WTC11 (cell line): ENCODE data around the gene CST3. TPM values are rescaled to one million over a fixed set of nuclear protein-coding genes. Genes with fewer than 3 reads are reported as not detected.

Experiments
- ARID4B ChIP-seq: sonication (generic); formaldehyde crosslinking; IDR thresholded peaks from 2 replicates; pipeline ENCODE4 v1.8.0; 2023; ENCODE audit warnings: missing genetic modification reagents, mild to moderate bottlenecking, borderline replicate concordance
- CBFB ChIP-seq: sonication (generic); formaldehyde crosslinking; IDR thresholded peaks from 2 replicates; pipeline ENCODE4 v1.8.1; 2022; ENCODE audit warnings: mild to moderate bottlenecking, low read depth, missing genetic modification reagents
- E2F1 ChIP-seq: sonication (generic); formaldehyde crosslinking; IDR thresholded peaks from 2 replicates; pipeline ENCODE4 v1.8.0; 2022; ENCODE audit warnings: mild to moderate bottlenecking, missing genetic modification reagents
- ESRRA ChIP-seq: sonication (generic); formaldehyde crosslinking; IDR thresholded peaks from 2 replicates; pipeline ENCODE4 v1.8.1; 2022; ENCODE audit warnings: mild to moderate bottlenecking, missing genetic modification reagents, borderline replicate concordance
- FOXJ3 ChIP-seq: sonication (generic); formaldehyde crosslinking; IDR thresholded peaks from 2 replicates; pipeline ENCODE4 v1.9.0; 2021; ENCODE audit warnings: missing genetic modification reagents, mild to moderate bottlenecking, borderline replicate concordance
- FOXP4 ChIP-seq: sonication (generic); formaldehyde crosslinking; IDR thresholded peaks from 2 replicates; pipeline ENCODE4 v1.8.0; 2022; ENCODE audit warnings: mild to moderate bottlenecking, missing genetic modification reagents
- GABPB1 ChIP-seq: sonication (generic); formaldehyde crosslinking; IDR thresholded peaks from 2 replicates; pipeline ENCODE4 v1.8.1; 2023; ENCODE audit warnings: mild to moderate bottlenecking, missing genetic modification reagents
- HMGXB4 ChIP-seq: sonication (generic); formaldehyde crosslinking; IDR thresholded peaks from 2 replicates; pipeline ENCODE4 v1.8.1; 2023; ENCODE audit warnings: mild to moderate bottlenecking, moderate library complexity, missing genetic modification reagents
- KAT7 ChIP-seq: sonication (generic); formaldehyde crosslinking; IDR thresholded peaks from 2 replicates; pipeline ENCODE4 v1.8.1; 2023; ENCODE audit warnings: missing genetic modification reagents, mild to moderate bottlenecking, borderline replicate concordance
- MLX ChIP-seq: sonication (generic); formaldehyde crosslinking; IDR thresholded peaks from 2 replicates; pipeline ENCODE4 v1.8.1; 2023; ENCODE audit warnings: mild to moderate bottlenecking, missing genetic modification reagents, moderate library complexity
- NFATC4 ChIP-seq: fragments of 250-450 bp; sonication (Bioruptor Pico); IDR thresholded peaks from 2 replicates; pipeline ENCODE4 v1.9.0; 2021; ENCODE audit warnings: mild to moderate bottlenecking
- NFYB ChIP-seq: sonication (generic); formaldehyde crosslinking; conservative IDR thresholded peaks from 2 replicates; pipeline ENCODE4 v1.8.0; 2022; ENCODE audit warnings: low read depth, missing genetic modification reagents
- OVOL2 ChIP-seq: fragments of 250-450 bp; sonication (Bioruptor Pico); IDR thresholded peaks from 2 replicates; pipeline ENCODE4 v1.9.0; 2021; ENCODE audit warnings: mild to moderate bottlenecking, borderline replicate concordance
- PRDM15 ChIP-seq: sonication (generic); formaldehyde crosslinking; IDR thresholded peaks from 2 replicates; pipeline ENCODE4 v1.8.0; 2022; ENCODE audit warnings: missing genetic modification reagents
- SOX15 ChIP-seq: fragments of 250-450 bp; sonication (Bioruptor Pico); IDR thresholded peaks from 2 replicates; pipeline ENCODE4 v1.9.0; 2021; ENCODE audit warnings: mild to moderate bottlenecking
- ZNF138 ChIP-seq: sonication (generic); formaldehyde crosslinking; conservative IDR thresholded peaks from 2 replicates; pipeline ENCODE4 v1.8.1; 2022; ENCODE audit warnings: mild to moderate bottlenecking, moderate library complexity, missing genetic modification reagents
- ZNF532 ChIP-seq: fragments of 250-450 bp; sonication (Bioruptor Pico); IDR thresholded peaks from 2 replicates; pipeline ENCODE4 v1.9.0; 2021; ENCODE audit warnings: mild to moderate bottlenecking, borderline replicate concordance
- total RNA-seq: library from RNA; stranded (reverse); gene quantifications from 3 replicates; pipeline ENCODE4 v1.2.3, GENCODE V29; 2021

Gene CST3
- total RNA-seq, 1 experiment from 2014 or later, result 52.1 TPM

GRCh38 chr20:23637282-23638221 is at the start of gene CST3 (continued):
- TF ChIP-seq ZNF532 (CRISPR knock-in tag) (no peak), SOX15 (CRISPR knock-in tag) (no peak), E2F1 (CRISPR knock-in tag) (no peak), KAT7 (0 out of 2 replicates have a peak, but pooled peaks have one; percentile 70), FOXP4 (CRISPR knock-in tag) (no peak; the same call in 1 of the 2 replicates), ZNF138 (CRISPR knock-in tag) (no peak), OVOL2 (no peak), ESRRA (CRISPR knock-in tag) (peak; percentile 42; the same call in 1 of the 2 replicates), PRDM15 (CRISPR knock-in tag) (peak; percentile 84), CBFB (no peak), MLX (CRISPR knock-in tag) (no peak), HMGXB4 (CRISPR knock-in tag) (peak; percentile 47; the same call in 1 of the 2 replicates), GABPB1 (CRISPR knock-in tag) (peak; percentile 65; the same call in 1 of the 2 replicates), NFYB (CRISPR knock-in tag) (no peak), FOXJ3 (CRISPR knock-in tag) (no peak), ARID4B (CRISPR knock-in tag) (0 out of 2 replicates have a peak, but pooled peaks have one; percentile 10), NFATC4 (CRISPR knock-in tag) (no peak)
